Activated CD8-positive, alpha-beta T cell treated with anti-CD3 and anti-CD28 coated beads, Interleukin-2, amount 10 ng/mL, durations not matched to agents 7 days and 5 days (primary cell): Measurements from ENCODE around the gene ATF7IP2. TPM values are rescaled to one million over a fixed set of nuclear protein-coding genes. Genes with fewer than 3 reads are reported as not detected.
"Not testable (repeated sequence)": the region's sequence is repeated elsewhere in the genome, so short reads cannot be mapped to it uniquely, and the experiment has no call there.

Experiments used
- ATAC-seq: fragments of 150-1000 bp; cut with Tn5 transposase; one replicate; pipeline ENCODE4 v1.10.0; 2021; ENCODE audit warnings: moderate library complexity
- CTCF ChIA-PET: fragments of 350-600 bp; sonication (Branson Sonifier 250); formaldehyde crosslinking; loops from one replicate; lab custom pipeline; 2021; ENCODE audit warnings: antibody characterized with exemption; lab: Charles Lee
- POLR2A ChIA-PET: fragments of 350-600 bp; sonication (Branson Sonifier 250); formaldehyde crosslinking; loops from one replicate; lab custom pipeline; 2021; ENCODE audit warnings: antibody characterized with exemption; lab: Charles Lee
- DNase-seq: peaks from one replicate; pipeline ENCODE4 v3.0.0-alpha.2; 2020
- H3K27ac Mint-ChIP-seq: one replicate; pipeline ENCODE4 v1.8.0; 2021; ENCODE audit warnings: mild to moderate bottlenecking, mixed read lengths
- H3K27me3 Mint-ChIP-seq: one replicate; pipeline ENCODE4 v1.8.0; 2021; ENCODE audit warnings: low read depth, mixed read lengths
- H3K36me3 Mint-ChIP-seq: one replicate; pipeline ENCODE4 v1.8.0; 2021; ENCODE audit warnings: low read depth, mixed read lengths
- H3K4me1 Mint-ChIP-seq: one replicate; pipeline ENCODE4 v1.8.0; 2021; ENCODE audit warnings: low read depth, mixed read lengths
- H3K4me3 Mint-ChIP-seq: one replicate; pipeline ENCODE4 v1.8.0; 2021; ENCODE audit warnings: mild to moderate bottlenecking, mixed read lengths
- H3K9me3 Mint-ChIP-seq: one replicate; pipeline ENCODE4 v1.8.0; 2022; ENCODE audit warnings: mixed read lengths; ENCODE audit not compliant: insufficient read depth
- total RNA-seq, 2 experiments: library from RNA; stranded (reverse); gene quantifications; one replicate each; pipeline ENCODE4 v1.2.3, GENCODE V29; 2021

ATF7IP2 gene
- total RNA-seq, 2 experiments from 2014 or later = 30.1 to 31.3 TPM

DNA sequence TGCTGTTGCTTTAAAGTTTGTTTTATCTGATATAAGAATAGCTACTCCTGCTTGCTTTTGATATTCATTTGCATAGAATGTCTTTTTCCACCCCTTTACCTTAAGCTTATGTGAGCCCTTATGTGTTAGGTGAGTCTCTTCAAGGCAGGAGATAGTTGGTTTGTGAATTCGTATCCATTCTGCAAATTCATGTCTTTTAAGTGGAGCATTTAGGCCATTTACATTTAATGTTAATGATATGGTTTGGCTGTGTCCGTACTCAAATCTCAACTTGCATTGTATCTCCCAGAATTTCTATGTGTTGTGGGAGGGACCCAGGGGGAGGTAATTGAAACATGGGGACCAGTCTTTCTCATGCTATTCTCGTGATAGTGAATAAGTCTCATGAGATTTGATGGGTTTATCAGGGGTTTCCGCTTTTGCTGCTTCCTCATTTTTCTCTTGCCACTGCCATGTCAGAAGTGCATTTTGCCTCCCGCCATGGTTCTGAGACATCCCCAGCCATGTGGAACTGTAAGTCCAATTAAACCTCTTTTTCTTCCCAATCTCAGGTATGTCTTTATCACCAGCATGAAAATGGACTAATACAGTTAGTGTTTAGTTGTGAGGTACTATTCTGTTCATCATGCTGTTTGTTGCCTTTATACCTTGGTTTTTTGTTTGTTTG, 27.2 kb downstream of the ATF7IP2 start:
- no peaks in the 10 kb centered on the region for H3K27me3 Mint-ChIP-seq
- H3K27ac Mint-ChIP-seq = no peak overlapping the region
- H3K4me3 Mint-ChIP-seq = no peak overlapping the region
- ATAC-seq (no peak), DNase-seq (no peak)
- H3K4me1 Mint-ChIP-seq = peaks cover 3% of the 10 kb centered on the region
- POLR2A ChIA-PET = no interaction called here
- peaks cover 90% of the 10 kb centered on the region for H3K36me3 Mint-ChIP-seq
- H3K9me3 Mint-ChIP-seq = peaks cover 80% of the 10 kb centered on the region
- CTCF ChIA-PET = interaction anchor here (0.9 to 1.2 kb wide), 2 partner anchors 13 to 23 kb away, joined by 3 read pairs; no protein-coding TSS in a partner anchor

DNA sequence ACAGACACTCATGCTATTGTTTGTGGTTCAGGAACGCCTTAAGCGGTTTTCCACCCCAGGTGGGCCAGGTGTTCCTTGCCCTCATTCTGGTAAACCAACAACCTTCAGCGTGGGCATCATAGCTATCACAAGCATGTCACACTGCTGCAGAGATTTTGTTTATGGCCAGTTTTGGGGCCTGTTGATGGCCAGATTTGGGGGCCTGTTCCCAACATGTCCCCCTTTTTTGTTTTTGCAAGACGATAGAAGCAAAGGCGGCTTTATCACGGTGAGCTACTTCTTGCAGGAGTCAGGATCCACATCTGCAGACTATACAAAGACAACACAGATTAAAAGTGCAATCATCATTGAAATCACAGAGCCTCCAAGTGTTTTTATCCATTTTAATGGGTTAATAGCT, 32.3 kb downstream of the ATF7IP2 start:
- H3K27ac Mint-ChIP-seq, H3K4me1 Mint-ChIP-seq, POLR2A ChIA-PET, H3K27me3 Mint-ChIP-seq, CTCF ChIA-PET, ATAC-seq, H3K4me3 Mint-ChIP-seq, DNase-seq: not testable (repeated sequence)
- peaks cover 53% of the 10 kb centered on the region for H3K9me3 Mint-ChIP-seq
- H3K36me3 Mint-ChIP-seq = peaks cover 84% of the 10 kb centered on the region

DNA sequence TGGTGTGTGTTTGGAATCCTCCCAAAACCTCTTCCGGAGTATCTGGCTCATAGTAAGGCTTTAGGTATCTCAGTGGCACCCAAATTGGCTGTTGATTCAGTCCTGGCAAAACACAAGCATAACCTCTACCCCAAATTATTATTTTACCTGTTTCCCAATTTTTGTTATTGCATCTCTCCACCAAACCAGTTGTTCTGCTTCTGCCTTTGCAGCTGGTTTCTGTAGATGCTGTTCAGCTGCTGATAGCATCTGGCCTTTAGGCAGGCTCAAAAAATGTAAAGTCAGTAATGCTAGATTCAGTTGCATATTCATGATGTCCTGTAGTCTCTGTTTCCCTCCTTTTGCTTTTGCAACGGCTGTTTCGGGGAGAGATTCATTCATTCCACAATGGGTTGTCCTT, 33.8 kb downstream of the ATF7IP2 start:
- DNase-seq = no peak
- Mint-ChIP-seq H3K36me3 (peaks cover 73% of the 10 kb centered on the region), H3K4me1 (no peaks in the 10 kb centered on the region), H3K4me3 (no peak overlapping the region), H3K27ac (no peak overlapping the region), H3K9me3 (peaks cover 41% of the 10 kb centered on the region), H3K27me3 (no peaks in the 10 kb centered on the region)
- ChIA-PET POLR2A (no interaction called here), CTCF (interaction anchor here (1.1 kb wide), 1 partner anchor 33 kb away, joined by 3 read pairs; no protein-coding TSS in a partner anchor)
- ATAC-seq = no peak

DNA sequence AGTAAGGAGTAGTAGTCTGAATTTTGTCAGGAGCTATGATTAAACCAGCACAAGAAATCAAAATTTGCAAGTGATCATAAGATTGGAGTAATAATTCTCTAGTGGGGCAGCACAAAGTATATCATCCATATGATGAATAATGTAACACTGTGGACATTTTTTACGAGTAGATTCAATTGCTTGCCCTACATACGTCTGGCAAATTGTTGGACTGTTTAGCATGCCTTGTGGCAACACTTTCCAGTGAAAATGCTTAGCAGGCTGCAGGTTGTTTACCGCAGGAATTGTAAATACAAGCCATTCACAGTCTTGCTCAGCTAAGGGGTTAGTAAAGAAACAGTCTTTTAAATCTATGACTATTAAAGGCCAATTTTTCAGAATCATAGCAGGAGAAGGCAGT, 35.7 kb downstream of the ATF7IP2 start:
- H3K27me3 Mint-ChIP-seq = no peaks in the 10 kb centered on the region
- H3K27ac Mint-ChIP-seq = no peak overlapping the region
- H3K4me3 Mint-ChIP-seq = no peak overlapping the region
- H3K9me3 Mint-ChIP-seq = peaks cover 22% of the 10 kb centered on the region
- no peaks in the 10 kb centered on the region for H3K4me1 Mint-ChIP-seq
- POLR2A ChIA-PET = no interaction called here
- ATAC-seq (no peak), DNase-seq (no peak)
- H3K36me3 Mint-ChIP-seq = peaks cover 59% of the 10 kb centered on the region
- CTCF ChIA-PET = no interaction called here

DNA sequence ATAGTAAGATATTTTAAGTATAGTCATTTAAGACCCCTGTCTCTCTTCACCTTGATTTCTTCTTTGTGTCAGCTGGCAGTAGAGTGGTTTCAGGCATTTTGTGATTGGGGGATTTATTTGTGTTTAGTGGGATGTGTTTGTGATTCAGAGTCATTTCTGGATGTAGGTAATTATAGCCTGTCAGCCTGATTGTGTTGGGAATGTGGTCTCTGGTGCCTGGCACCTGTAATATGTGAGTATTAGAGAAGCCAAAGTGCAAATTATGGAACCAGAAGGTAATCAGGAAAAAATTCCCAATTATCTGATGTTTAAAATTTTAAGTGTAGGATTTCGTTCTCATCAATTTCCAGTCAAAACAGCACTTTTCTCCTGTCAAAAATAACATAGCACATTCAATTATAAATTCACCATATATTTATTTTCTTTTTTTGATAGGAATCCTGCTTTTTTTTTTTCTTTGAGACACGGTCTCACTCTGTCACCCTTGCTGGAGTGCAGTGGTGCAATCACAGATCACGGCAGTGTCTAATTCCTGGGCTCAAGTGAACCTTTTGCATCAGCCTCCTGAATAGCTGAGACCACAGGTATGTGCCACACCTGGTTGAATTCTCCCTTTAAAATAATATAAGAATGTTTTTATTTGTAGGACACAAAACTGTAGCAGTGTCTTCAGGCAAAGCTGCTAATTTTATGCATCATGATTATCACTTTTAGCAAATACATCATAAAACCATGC, 42.7 kb downstream of the ATF7IP2 start:
- H3K27ac Mint-ChIP-seq = no peak overlapping the region
- CTCF ChIA-PET = interaction anchor here (1.0 to 1.5 kb wide), 2 partner anchors 17 to 81 kb away, joined by 3 to 5 read pairs; no protein-coding TSS in a partner anchor
- peaks cover 31% of the 10 kb centered on the region for H3K36me3 Mint-ChIP-seq
- no peak for ATAC-seq
- no peak for DNase-seq
- POLR2A ChIA-PET = no interaction called here
- no peaks in the 10 kb centered on the region for H3K9me3 Mint-ChIP-seq
- no peaks in the 10 kb centered on the region for H3K27me3 Mint-ChIP-seq
- peaks cover 5% of the 10 kb centered on the region for H3K4me1 Mint-ChIP-seq
- H3K4me3 Mint-ChIP-seq = no peak overlapping the region

DNA sequence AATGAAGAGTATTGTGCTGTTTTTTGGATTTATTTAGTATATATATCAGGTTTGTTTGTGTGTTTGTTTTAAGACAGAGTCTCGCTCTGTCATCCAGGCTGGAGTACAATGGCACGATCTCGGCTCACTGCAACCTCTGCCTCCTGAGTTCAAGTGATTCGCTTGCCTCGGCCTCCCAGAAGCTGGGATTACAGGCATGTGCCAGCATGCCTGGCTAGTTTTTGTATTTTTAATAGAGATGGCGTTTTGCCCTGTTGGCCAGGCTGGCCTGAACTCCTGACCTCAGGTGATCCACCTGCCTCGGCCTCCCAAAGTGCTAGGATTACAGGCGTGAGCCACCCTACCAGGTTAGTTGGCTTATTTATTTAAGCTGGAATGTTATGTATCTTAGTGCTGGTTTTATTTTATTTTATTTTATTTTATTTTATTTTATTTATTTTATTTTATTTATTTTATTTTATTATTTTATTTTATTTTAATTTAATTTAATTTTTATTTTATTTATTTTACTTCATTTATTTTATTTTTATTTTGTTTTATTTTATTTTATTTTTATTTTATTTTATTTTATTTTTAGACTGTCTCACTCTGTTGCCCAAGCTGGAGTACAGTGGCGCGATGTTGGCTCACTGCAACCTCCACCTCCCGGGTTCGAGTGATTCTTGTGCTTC, 43.6 kb downstream of the ATF7IP2 start:
- CTCF ChIA-PET = interaction anchor here (1.5 kb wide), 1 partner anchor 16 kb away, joined by 3 read pairs; no protein-coding TSS in a partner anchor
- H3K9me3 Mint-ChIP-seq, DNase-seq, H3K4me1 Mint-ChIP-seq, H3K27ac Mint-ChIP-seq, H3K4me3 Mint-ChIP-seq, H3K27me3 Mint-ChIP-seq, POLR2A ChIA-PET, ATAC-seq: not testable (repeated sequence)
- peaks cover 39% of the 10 kb centered on the region for H3K36me3 Mint-ChIP-seq

DNA sequence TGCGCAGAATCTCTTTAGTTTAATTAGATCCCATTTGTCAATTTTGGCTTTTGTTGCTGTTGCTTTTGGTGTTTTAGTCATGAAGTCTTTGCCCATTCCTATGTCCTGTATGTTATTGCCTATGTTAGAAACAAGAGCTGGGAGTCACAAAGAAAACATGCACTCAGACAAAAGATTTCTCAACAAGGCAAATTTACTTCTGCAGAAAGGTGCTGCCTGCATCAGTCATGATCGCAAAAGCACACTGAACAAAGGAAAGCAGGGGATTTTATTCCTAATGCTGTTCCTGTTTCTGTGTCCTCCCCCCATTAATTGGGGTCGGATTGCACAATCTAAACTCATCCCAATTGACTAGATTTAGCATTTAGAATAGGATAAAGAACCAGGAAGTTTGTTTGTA, 55.9 kb downstream of the ATF7IP2 start:
- peaks cover 73% of the 10 kb centered on the region for H3K36me3 Mint-ChIP-seq
- DNase-seq = no peak
- peaks cover 37% of the 10 kb centered on the region for H3K9me3 Mint-ChIP-seq
- H3K4me3 Mint-ChIP-seq = no peak overlapping the region
- ChIA-PET POLR2A (no interaction called here), CTCF (no interaction called here)
- H3K27ac Mint-ChIP-seq = no peak overlapping the region
- no peak for ATAC-seq
- H3K4me1 Mint-ChIP-seq = no peaks in the 10 kb centered on the region
- H3K27me3 Mint-ChIP-seq = no peaks in the 10 kb centered on the region

DNA sequence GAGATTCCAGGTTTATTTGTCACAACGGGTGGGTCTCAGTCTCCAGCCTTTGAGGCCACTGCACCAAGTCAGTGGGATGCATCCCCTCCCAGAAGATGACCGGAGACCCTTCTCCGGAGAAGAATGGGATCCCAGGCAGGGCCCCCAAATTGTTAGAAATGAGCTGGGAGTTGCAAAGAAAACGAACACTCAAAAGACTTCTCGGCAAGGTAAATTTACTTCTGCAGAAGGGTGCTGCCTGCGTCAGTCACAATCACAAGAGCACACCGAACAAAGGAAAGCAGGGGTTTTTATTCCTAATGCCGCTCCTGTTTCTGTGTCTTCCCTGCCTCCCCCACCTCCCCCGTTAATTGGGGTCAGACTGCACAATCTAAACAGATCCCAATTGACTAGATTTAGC, 61.4 kb downstream of the ATF7IP2 start:
- CTCF ChIA-PET = no interaction called here
- ATAC-seq (no peak), DNase-seq (no peak)
- Mint-ChIP-seq H3K4me1 (no peaks in the 10 kb centered on the region), H3K36me3 (peaks cover 94% of the 10 kb centered on the region), H3K4me3 (no peak overlapping the region), H3K27me3 (no peaks in the 10 kb centered on the region), H3K9me3 (peaks cover 37% of the 10 kb centered on the region), H3K27ac (no peak overlapping the region)
- POLR2A ChIA-PET = no interaction called here

DNA sequence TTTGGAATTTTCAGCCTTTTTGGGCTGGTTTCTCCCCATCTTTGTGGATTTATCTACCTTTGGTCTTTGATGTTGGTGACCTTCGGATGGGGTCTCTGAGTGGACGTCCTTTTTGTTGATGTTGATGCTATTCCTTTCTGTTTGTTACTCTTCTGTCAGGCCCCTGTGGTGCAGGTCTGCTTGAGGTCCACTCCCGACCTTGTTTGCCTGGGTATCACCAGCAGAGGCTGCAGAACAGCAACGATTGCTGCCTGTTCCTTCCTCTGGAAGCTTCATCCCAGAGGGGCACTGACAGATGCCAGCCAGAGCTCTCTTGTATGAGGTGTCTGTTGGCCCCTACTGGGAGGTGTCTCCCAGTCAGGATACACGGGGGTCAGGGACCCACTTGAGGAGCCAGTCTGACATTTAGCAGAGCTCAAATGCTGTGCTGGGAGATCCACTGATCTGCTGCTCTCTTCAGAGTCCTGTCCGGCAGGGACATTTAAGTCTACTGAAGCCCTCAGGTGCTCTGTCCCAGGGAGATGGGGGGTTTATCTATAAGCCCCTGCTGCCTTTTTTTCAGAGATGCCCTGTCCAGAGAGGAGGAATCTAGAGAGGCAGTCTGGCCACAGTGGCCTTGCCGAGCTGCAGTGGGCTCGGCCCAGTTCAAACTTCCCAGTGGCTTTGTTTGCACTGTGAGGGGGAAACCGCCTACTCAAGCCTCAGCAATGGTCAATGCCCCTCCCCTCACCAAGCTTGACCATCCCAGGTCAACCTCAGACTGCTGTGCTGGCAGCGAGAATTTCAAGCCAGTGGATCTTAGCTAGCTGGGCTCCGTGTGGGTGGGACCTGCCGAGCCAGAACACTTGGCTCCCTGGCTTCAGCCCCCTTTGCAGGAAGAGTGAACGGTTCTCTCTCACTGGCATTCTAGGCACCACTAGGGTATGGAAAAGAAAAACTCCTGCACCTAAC, 66.6 kb downstream of the ATF7IP2 start:
- H3K9me3 Mint-ChIP-seq, DNase-seq, H3K27me3 Mint-ChIP-seq, ATAC-seq, H3K27ac Mint-ChIP-seq, H3K4me3 Mint-ChIP-seq, POLR2A ChIA-PET, CTCF ChIA-PET: not testable (repeated sequence)
- Mint-ChIP-seq H3K4me1 (peaks cover 18% of the 10 kb centered on the region), H3K36me3 (peaks cover 70% of the 10 kb centered on the region)

DNA sequence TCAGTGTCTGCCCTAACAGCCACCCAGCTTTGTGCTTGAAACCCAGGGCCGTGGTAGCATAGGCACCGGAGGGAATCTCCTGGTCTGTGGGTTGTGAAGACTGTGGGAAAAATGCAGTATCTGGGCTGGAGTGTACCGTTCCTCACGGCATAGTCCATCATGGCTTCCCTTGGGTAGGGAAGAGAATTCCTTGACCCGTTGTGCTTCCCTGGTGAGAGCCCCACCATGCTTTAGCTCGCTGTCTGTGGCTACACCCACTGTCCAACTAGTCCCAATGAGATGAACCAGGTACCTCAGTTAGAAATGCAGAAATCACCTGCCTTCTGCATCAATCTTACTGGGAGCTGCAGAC, 67.3 kb downstream of the ATF7IP2 start:
- Mint-ChIP-seq H3K9me3 (peaks cover 4% of the 10 kb centered on the region), H3K4me1 (peaks cover 18% of the 10 kb centered on the region), H3K27ac (no peak overlapping the region), H3K4me3 (no peak overlapping the region), H3K36me3 (peaks cover 67% of the 10 kb centered on the region), H3K27me3 (no peaks in the 10 kb centered on the region)
- DNase-seq (no peak), ATAC-seq (no peak)
- POLR2A ChIA-PET = no interaction called here
- CTCF ChIA-PET = no interaction called here

DNA sequence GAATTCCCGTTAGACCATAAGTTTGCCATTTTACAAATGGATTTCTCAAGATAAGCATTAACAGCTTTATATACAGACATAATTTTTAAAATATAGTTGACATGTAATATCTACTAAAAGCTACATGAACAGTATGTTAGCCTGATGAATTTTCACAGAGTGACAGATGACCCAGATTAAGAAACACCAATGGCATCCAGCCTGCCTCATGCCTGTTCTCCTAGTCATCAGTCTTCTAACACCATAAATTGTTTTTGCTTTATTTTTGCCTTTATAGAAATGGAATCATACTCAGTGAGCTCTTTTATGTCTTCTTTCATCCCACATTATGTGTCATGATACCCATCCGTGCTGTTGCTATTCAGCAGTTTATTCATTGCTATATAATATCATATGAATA, 80.0 kb downstream of the ATF7IP2 start:
- DNase-seq = no peak
- H3K9me3 Mint-ChIP-seq = no peaks in the 10 kb centered on the region
- POLR2A ChIA-PET = no interaction called here
- no peaks in the 10 kb centered on the region for H3K27me3 Mint-ChIP-seq
- H3K4me1 Mint-ChIP-seq = no peaks in the 10 kb centered on the region
- no peak for ATAC-seq
- peaks cover 43% of the 10 kb centered on the region for H3K36me3 Mint-ChIP-seq
- H3K4me3 Mint-ChIP-seq = no peak overlapping the region
- CTCF ChIA-PET = no interaction called here
- H3K27ac Mint-ChIP-seq = no peak overlapping the region
